Inferior parietal cortex (tissue), 1 donor: ENCODE results near the gene LYPD1.
"Not testable (repeated sequence)": the region's sequence is repeated elsewhere in the genome, so short reads cannot be mapped to it uniquely, and the experiment has no call there.

Experiments
- DNase-seq: peaks from one replicate; pipeline ENCODE4 v3.0.0-alpha.2; 2016; ENCODE audit errors: extremely low spot score

The LYPD1 gene, protein sequence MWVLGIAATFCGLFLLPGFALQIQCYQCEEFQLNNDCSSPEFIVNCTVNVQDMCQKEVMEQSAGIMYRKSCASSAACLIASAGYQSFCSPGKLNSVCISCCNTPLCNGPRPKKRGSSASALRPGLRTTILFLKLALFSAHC

DNA sequence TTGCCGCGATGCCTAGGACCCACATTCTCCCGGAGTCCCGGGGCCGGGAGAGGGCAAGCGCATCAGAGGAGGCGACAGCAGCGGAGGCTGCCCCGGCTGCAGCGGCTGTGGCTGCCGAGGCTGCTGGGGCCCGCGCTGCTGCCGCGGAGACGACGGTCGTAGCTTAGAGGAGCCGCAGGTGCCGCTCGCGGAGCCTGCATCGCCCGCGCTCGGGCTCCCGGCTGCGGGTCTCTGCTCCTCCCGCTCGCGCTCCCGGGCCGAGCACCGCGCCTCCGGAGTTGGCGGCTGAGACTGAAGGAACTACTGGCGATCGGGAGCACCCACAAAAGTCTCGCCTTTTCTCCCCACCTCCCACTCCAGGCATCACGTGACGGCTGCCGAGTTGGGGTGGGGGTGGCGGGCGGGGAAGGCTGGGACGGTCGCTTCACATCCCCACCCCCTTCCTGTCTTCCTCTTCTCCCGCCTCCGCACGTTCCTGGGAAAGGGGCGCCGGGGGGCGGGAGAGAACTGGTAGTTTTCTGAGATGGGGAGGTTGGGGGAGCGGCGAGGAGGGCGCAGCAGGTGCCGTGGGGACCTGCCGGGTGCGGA is at the start of gene LYPD1:
Gene LYPD1 (minus strand): TSS at position 298 of the 588 bp plus-strand sequence. CDS start 273 bp downstream, at position 25.
- no peak for DNase-seq

DNA sequence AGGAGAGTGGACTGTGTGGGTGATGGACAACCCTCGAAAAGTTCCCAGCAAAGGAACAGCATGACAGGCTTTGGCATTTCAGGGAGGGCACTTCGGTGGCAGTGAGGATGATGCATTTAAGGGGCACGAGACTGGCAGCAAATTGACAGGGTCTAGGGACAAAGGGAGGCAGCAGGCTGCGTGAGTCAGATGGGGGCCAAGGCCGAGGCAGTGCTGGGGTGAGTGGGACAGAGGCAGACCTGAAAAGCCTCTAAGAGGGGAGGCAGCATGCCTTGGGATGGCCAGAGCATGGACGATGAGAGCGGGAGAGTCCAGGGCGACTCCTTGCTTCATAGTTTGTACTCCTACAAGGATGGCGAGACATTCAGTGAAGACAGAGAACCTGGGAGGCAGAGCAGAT is 49.5 kb upstream of the LYPD1 start:
- DNase-seq, result no peak

DNA sequence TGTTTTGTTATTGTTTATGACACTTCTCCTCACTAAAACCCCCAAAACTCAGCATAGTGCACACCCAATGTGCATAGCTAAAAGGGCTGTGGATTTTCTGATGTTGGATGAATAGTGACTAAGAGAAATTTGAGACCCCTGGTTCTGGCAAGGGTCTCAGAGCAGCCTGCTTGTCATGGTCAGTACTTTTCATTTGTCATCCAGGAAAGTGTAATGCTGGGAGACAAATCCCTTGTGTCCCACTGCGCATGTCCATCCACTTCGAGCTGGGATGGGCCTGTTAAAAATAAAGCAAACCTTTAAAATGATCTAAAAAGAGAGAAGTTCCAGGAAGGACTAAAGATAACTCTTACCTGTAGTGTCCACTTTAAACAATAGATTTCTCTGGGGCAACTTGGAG is 46.9 kb upstream of the LYPD1 start:
- DNase-seq, result no peak

DNA sequence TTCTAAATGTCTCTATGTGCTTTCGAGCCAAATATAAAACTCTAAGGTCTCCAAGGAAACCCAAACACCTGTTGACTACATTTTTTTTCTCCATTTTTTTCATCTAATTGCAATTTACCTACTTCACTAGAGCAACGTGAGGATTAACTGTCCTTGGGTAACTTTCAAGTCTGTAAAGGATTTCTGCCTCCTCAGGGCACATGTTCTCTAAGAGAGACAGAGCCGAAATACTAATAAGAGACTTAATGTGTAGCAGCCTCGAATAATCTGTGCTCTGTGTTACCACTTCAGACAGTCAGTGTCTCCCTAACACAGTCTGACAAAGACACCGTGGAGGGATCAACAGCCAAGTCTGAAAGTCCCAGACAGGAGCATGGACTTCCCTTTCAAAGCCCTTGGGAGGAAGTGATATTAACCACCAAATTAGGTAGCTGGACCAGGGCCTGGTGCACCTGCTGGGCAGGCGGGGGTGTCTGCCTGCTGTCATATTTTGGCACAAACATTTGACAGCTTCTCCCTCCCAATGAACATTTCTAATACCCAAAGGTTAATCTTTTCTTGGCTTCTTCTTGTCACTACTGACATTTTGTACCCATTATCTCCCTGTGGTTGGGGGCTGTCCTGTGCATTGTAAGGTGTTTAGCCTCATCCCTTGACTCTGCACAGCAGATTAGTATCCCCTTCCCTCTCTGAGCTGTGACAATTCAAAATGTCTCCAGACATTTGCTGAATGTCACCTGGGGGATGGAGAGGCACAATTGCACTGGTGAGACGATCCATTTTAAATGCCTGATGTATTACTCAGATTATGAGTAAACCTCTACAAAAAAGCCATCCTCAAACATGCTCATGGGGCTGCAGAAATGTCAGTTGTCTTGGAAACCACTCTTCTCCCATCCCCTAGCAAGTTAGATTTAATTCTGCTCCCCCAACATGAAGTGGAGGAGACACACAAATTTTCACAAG is 45.7 kb upstream of the LYPD1 start:
- no peak for DNase-seq

DNA sequence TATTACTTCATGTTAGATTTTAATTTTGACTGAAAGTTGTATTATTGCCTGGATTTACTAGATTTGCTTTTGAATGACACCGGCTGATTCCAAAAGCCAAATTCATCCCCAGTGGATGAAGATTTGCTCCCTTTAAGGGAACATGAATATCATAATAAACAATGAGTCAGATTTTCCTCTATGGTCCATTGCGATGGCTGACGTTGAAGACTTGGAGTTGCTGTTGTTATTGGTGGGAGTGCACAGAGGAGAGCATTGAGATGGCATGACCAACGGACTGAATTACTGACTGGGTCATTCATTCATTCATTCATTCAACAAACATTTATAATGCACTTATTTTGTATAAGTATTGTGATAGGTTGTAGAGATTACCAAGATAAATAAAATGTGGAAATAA is 33.4 kb upstream of the LYPD1 start:
- no peak for DNase-seq

DNA sequence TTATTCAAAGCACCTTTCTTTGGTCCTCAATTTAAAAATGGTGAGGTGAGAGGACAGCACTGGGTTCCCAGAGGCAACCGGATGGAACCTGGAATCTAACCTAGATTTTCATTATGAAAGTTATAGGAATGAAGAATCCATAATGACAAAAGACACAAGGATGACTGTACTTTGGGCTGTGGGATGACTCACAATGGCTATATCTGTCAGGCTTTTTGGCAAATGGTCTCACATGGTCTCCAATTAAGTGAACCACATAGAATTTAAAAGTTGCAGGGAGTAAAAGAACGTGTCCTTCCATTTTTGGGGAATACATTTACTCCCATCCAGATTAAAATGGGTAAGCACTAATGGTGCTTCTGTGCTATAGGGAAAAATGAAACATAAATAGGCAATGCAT is 31.8 kb upstream of the LYPD1 start:
- no peak for DNase-seq

DNA sequence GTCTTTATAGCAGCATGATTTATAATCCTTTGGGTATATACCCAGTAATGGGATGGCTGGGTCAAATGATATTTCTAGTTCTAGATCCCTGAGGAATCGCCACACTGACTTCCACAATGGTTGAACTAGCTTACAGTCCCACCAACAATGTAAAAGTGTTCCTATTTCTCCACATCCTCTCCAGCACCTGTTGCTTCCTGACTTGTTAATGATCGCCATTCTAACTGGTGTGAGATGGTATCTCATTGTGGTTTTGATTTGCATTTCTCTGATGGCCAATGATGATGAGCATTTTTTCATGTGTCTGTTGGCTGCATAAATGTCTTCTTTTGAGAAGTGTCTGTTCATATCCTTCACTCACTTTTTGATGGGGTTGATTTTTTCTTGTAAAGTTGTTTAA is 29.8 kb upstream of the LYPD1 start:
- DNase-seq, result not testable (repeated sequence)

DNA sequence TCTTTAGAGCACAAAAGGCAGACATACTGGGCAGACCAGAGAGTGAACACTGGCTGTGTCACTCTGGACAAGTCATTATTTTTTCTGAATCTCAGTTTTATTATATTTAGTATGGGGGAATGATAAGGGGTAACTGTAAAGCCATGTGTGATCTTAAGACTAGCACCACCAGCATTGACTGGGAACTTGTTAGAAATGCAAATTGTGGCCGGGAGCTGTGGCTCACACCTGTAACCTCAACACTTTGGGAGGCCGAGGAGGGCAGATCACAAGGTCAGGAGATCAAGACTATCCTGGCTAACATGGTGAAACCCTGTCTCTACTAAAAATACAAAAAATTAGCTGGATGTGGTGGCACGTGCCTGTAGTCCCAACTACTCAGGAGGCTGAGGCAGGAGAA is 28.3 kb upstream of the LYPD1 start:
- not testable (repeated sequence) for DNase-seq

DNA sequence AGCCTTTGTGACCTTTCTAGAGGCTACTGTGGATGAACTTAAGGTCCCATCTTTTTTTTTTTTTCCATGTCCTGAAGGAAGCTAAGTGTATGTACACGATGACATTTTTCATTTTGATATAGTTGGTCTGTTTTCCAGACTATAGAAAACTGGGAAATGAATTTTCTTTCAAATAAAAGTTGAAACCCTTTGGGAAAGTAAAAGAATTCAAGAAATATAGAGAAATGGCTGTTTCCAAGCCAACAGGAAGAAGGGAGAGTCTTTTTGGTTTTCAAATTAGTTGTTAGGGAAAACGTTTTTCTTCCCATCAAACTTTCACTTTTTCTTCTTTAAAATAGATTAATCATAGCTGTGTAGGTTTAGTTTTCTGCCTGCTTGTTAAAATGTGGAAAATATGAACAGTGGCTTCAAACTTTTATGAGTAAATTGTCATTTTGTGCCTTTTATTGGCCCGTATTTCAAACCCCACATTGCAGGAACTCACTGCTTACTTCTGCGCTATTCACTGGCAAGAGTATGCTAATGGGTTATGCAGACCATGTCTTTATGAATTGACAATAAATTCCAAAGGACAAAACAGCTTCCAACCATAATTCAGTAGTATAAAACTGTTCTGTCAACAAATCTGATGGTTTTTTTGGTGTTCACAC is 27.7 kb upstream of the LYPD1 start:
- no peak for DNase-seq

DNA sequence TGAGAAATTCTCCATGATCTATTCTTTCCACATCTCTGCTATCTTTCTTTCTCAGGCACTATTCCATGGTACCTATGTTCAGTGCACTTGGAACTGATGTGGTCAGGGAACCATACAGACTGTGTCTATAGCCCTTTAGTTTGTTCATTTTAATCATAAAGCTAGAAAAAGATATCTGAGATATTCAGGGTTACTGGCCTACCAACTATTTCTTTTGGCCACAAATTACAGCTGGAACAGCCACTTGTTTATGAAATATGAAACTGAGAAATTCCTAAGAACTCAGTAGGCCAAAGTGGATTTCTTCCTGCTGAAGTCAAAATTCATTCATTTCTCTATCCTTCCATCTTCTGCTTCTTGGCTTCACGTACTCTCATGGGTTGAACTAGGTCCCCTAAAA is 22.8 kb upstream of the LYPD1 start:
- DNase-seq, result no peak

DNA sequence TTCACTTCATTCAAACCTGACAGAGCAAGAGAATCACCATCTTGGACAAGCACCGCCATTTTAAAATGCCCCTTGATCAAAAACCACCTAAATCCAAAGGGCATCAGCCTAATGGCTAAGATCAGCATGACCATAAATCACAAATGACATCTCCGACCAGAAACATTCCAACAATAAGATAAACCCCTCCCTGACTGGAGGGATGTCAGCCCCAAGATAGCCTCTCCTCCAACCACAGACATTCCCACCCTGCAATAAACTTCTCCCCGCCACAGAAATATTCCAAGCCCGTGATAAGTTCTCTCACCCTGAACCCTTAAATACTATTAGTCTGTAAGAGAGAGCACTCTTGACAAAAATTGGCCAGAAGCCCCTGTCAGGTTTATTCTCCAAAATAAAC is 21.6 kb upstream of the LYPD1 start:
- DNase-seq, result no peak

DNA sequence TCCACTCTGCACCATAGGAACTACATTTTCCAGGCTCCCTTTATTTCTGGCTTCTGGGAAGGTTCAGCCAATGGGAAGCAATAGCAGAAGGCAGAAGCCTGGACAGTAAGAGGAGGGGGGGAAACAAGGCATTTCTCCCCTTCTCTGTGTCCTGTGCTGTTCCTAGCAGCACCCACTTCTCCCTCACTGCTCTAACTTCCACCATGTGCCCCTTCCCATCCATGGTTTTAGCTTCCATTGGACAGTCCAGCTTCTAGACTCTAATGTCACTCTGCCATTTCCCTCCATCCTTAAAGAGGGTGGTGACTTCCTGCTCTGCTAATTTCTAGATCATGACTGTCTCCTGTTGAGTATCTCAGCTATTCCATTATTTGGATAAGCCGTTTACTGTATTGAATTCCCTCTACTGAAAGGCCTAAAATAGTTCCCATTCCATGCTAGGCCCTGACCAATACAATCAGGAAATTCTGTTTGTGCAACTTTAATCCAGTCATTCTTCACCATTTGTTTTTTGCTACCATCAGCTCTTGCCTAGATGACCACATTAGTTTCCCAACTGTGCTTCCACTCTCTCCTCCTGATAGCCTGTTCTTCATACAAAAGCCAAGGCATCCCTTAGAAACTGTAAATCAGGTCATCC is 20.8 kb upstream of the LYPD1 start:
- no peak for DNase-seq

DNA sequence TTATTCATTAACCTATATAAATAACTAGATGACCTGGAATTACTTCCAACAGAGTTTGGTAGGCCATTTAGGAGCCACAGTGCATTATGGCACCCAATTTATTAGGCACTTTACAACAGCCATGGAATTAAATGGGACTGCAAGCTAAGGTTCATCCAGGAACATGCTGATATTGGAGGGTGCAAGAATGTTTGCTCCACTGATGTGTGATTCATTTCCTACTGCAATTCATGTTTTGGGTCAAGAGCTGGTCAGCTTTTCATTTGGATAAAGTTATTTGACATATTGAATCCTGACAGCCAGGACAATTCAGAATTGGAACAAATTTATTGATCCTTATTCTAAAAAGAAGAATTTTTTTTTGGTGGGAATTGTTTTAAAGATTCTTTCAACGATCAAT is 11.8 kb upstream of the LYPD1 start:
- no peak for DNase-seq

DNA sequence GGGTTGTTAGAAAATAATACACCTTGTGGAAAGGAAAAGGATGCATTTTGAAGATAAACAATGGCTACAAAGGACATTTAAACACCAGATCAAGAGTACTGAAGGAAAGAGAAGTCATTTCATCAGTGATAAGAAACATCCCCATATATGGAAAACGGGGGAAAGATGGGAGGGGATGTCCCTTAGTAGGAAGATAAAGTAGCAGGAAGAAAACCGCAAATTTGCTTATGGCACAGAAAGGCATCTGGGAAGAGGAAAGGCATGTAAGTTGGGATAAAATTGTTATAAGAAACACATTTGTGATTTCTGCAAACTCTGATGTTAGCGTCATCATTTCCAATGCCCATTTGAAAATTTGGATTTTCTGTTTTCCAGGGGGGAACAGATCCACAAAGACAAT is 10.5 kb upstream of the LYPD1 start:
- DNase-seq, result no peak

DNA sequence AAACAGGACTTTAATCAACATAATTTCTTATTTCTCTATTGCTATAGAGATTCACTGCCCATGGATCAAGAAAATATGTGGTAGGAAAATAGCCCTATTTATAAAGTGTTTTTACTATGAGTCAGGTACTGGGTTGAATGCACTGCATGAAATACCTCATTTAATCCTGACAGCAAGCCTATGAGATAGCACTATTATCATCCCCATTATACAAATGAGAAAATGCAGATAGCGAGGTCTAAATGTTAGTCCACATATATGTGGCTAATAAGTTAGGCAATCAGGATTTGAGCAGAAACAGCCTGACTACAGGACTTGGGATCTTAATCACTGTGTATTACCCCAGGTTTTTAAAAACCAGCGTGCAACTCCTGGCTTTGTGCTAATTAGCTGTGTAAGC is 8.5 kb upstream of the LYPD1 start:
- no peak for DNase-seq

DNA sequence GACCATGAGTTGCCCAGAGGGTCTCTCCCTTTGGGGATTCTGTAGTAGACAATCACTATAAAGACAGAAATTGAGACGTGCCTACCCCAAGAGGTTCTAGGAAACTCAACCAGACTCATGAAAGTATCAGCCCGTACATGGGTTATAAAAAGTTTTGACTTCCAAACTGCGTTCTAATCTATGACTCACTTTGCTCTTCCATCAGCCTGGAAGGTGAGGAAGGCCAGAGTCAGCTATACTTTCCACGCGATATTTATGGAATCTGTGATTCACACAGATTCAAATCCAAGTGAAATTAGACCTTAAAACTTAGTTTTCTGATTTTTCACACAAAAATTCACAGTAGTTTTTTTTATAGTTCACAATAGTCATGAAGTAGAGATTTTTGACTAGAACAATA is 7.7 kb upstream of the LYPD1 start:
- no peak for DNase-seq

DNA sequence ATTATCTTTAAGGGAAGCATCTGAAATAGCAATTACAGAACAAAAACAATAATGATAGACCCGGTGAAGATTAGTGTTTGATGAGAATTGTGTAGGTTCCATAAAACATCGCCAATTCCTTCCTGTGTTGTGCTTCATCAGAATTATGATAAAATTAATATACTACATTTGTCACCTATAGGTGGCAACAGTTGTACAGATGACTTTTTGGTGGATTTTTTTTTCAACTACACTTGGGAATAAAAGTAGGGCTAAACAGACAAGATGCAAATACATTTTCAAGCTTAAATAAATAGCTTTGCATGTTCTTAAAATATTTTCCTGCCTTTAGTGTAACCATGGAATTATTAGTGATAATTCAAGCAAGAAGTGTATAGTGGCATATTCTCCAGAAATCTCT is 7.0 kb upstream of the LYPD1 start:
- DNase-seq, result no peak

DNA sequence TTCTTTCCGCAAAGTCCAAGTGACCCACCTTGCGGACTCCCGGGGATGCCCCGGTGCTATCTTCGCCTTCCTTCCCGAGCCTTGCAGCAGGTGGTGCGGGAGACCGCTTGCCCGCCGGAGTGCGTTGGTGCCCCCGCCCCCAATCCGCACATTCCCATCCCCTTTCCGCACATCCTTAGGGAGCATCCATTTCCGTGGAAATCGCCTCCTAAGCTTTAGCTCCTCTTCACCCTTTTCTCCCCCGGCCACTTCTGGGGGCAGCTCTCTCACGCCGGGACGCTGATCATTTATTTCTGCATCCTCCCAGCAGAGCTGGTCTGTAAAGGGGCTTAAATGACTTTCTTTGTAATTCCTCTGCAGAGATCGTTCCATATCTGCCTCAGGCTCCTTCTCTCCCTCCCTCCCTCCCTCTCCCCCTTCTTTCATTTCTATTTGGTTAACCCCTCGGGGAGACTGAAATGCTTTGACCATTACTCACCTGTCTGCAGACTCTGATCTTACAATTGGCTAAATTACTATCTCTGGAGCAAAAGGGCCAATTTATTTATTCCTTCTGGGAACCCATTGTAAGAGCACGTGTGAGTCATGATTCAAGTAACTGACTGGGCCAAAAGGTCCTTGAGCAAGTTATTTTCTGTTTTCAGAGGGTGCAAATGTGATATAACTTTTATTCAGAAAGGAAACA is 1.3 kb upstream of the LYPD1 start:
- no peak for DNase-seq

DNA sequence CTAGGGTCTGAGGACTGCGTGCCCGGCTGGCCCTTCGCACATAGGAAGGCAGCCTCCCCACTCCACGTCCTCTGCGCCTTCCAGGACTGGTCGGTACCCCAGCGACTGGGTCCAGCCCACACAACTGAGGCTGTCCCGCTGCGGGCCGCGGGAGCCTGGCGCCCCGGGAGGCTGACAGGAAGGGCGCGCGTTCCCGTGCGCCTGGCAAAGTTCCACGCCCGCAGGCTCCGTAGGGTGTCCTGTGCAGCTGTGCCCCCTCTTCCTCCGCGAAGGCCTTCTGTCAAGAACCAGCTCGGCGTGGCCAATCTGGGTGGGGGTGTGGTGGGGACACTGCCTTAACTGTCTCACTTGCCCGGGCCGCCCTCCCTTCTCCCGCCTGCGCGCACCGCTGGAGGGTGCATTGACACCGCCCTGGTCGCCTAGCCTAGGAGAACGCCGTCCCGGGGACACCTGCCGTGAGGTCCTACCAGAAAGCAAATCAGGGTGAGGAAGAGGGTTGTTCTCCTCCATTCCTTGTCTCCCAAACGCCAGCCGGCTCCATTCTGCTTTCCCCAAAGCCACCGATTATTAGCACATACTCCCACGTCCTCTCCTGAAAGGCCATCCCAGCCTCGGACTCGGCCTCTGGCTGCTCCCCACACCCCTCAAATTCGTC is 618 bp upstream of the LYPD1 start:
- no peak for DNase-seq

DNA sequence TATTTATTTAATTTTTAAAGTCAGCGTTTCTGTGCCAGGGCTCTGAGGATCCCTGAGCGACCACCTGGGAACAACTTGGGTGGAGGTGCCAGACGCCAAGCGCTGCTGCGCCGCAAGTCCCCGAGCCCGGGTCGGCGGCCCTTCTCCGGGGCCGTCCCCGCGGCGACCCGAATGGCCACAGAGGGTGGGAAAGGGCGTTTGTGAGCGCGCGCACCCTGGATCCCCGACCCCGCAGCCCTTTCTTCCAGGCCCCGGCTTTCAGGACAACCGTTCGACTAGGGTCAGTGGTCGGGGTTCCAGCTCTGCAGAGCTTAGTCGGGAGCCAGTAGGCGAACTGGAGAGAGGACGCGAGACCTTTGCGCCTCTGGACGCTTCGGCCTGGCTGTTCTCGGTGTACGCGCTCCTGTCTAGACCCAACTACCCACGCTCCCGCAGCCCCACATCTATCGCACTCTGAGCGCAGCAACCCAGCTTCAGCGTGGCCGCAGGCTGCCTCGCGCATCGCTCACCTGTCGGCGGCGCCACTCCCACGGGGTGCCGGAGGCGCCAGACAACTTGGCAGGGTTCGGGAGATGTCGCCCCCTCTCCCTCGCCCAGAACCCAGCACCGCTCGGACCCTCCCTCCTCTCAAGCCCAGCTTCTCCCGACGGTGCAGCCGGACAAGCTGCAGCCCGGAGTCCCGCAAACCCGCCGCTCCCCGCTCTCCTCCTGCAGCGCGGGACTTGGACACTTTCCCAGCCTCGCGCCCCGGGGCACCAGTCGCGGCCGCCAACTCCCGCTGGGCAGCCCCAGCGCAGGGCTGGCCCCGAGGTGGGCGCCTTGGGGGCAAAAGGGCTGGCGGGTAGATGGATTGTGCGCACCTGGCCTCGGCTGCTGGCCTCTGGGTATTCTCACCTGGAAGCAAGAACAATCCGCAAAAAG is 758 bp downstream of the LYPD1 start:
- DNase-seq, result no peak
